Bronchial smooth muscle cell (primary cell): ENCODE data around the gene DEPDC1B. TPM values are rescaled to one million over a fixed set of nuclear protein-coding genes. Genes with fewer than 3 reads are reported as not detected.

ENCODE experiments used
- total RNA-seq: library from RNA; depleted of rRNA; stranded (reverse); fragments of >200 nt; gene quantifications from 2 replicates; pipeline ENCODE4 v1.2.1, GENCODE V29; 2014

The DEPDC1B gene
- 1.0 and 1.1 TPM in 2 replicates for total RNA-seq

GRCh38 chr5:60699609-60700415 lies at the start of gene DEPDC1B:
Gene DEPDC1B (minus strand): TSS chr5:60700166. CDS start chr5:60700093, 73 bp downstream.

Other genes with a start within 250 kb of the DEPDC1B start
- gene ELOVL7, start 144.1 kb upstream of the DEPDC1B start, total RNA-seq = under 0.01 and 0.09 TPM in 2 replicates
- gene ERCC8, start 244.9 kb upstream of the DEPDC1B start, total RNA-seq = 12.3 and 13.6 TPM in 2 replicates
- gene NDUFAF2, start 245.0 kb upstream of the DEPDC1B start, total RNA-seq = 15.8 and 23.2 TPM in 2 replicates